Epithelial cell of esophagus (primary cell): ENCODE results near the gene ASB1.

Source experiments
- DNase-seq: peaks from one replicate; pipeline ENCODE4 v3.0.0; 2010; ENCODE audit warnings: low read depth
- H3K4me3 ChIP-seq: 2 replicates; pipeline ENCODE4 v1.5.1; 2011; ENCODE audit warnings: mild to moderate bottlenecking, low read length, control low read depth
- CTCF ChIP-seq: IDR thresholded peaks from 2 replicates; pipeline ENCODE4 v1.5.1; 2011; ENCODE audit warnings: low read depth, mild to moderate bottlenecking, low read length, control low read depth, inconsistent platforms; ENCODE audit not compliant: insufficient read depth; ENCODE audit errors: missing control alignments

Gene ASB1

GRCh38 chr2:238461051-238461450 lies 34.3 kb downstream of the ASB1 start:
- DNase-seq, result no peak
- TF ChIP-seq CTCF, result no peak
- no peak overlapping the region for H3K4me3 ChIP-seq

DNA sequence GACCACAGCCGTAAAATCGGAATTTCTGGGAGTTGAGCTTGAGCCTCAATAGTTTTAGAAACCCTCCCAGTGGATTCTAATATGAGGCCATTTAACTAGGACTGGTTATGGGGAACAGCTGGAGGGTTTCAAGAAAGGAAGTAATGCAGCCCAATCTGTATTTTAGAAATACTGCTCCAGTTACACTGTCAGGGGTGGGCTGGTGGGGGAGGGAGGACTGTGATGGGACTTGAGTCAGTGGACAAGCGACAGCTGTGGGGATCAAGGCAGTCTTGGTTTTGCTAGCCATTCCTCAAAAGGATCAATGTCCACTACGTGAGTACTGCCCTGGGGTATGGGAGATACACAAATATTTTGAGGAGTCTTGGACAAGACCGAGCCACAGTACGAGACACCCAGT lies 34.8 kb downstream of the ASB1 start:
- no peak for DNase-seq
- H3K4me3 ChIP-seq, result no peak overlapping the region
- TF ChIP-seq CTCF, result no peak

- DNase-seq, result no peak
- no peak overlapping the region for H3K4me3 ChIP-seq
- no peak for TF ChIP-seq CTCF
These were observed 35.2 kb downstream of the ASB1 start for GRCh38 chr2:238461916-238462315.

GRCh38 chr2:238462782-238463396 lies 36.2 kb downstream of the ASB1 start:
- no peak overlapping the region for H3K4me3 ChIP-seq
- DNase-seq, result peak; percentile 68
- TF ChIP-seq CTCF, result peak; percentile 62

DNA sequence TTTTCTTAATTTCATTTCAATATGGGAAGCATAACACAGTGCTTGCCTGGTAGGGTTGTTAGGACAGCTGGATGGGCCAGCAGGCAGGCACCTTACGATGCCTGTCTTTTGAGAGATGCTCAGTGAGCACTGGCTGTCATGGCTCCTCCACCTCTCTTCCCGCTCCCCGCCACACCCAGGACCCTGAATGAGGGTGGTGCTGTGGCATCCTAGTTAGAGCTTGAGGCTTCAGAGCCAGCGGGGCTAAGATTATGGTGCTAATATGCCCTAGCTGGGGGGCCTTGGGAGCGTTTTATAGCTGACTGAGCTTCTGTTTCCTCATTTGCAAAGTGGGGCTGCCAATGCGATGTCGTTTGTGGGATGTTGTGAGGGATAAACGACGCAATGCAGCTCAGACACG lies 37.7 kb downstream of the ASB1 start:
- H3K4me3 ChIP-seq, result no peak overlapping the region
- TF ChIP-seq CTCF, result no peak
- DNase-seq, result no peak

DNA sequence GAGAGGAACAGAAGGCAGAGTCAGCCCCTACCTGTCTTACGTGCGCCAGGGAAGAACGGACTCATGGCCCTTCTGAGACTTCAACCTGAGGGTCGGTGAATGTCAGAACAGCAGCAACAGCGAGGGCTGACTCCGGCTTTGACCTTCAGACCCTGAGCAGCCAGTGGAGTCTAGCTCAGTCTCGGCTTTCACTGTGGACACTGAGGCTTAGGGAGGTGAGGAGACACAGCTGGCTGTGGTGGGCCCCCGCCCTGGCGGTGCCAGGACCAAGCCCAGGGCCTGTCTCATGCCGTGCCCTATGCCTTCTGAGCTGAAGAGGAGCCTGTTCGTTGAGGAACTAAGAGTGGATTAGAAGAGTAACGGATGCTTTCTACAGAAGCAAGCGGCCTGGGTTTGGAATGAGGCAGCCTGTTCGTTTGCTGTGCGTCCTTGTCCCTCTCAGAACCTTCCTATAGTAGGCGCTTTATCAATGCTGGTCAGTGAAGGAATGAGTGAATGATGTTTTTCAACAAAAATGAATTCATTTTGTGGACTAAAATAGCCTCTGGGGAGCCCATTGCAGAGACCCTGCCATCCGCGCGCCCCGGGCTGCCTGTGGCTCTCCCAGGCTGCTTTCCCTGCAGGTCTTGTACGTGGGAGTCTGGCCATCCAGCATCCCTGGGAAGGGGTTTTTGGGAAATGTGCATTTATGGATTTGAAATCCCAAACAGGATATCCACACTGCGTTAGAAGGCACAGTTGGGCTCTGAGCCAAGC lies 38.9 kb downstream of the ASB1 start:
- TF ChIP-seq CTCF, result no peak
- no peak for DNase-seq
- H3K4me3 ChIP-seq, result no peak overlapping the region
